Islet of Langerhans (tissue), 1 donor: Measurements from ENCODE around the gene B3GNT9.

ENCODE experiments used
- FAIRE-seq: peaks from one replicate; lab custom pipeline; 2011; peaks lifted over from hg19 to GRCh38; lab: Jason Lieb, UNC

B3GNT9 gene

GRCh38 chr16:67112591-67113399 lies 38.0 kb downstream of the B3GNT9 start:
- FAIRE-seq, result no peak

DNA sequence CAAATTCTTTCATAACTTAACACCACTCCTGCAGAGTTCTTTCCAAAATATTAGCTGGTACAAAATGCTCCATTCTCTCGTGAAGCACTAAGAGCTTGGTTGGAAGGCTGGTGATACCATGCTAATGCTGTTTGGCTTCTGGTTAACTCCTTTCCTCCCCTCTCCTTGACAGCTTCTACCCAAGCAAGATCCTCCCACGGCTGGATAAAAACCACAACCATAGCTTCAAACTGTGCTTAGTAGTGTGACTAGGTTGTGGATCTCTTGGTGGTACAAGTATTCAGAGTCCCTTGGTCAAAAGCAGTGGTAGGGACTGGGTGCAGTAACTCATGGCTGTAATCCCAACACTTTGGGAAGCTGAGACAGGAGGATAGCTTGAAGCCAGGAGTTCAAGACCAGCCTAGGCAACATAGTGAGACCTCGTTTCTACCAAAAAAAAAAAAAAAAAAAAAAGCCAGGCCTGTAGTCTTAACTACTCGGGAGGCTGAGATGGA lies 38.8 kb downstream of the B3GNT9 start:
- FAIRE-seq, result no peak

GRCh38 chr16:67109407-67110135 lies 41.2 kb downstream of the B3GNT9 start, which contains the start of gene PHAF1:
Gene PHAF1 (plus strand): TSS chr16:67109941. CDS start chr16:67110176, 235 bp downstream.
- FAIRE-seq, result no peak

- FAIRE-seq, result no peak
These were observed 41.8 kb downstream of the B3GNT9 start for GRCh38 chr16:67108931-67109406.

DNA sequence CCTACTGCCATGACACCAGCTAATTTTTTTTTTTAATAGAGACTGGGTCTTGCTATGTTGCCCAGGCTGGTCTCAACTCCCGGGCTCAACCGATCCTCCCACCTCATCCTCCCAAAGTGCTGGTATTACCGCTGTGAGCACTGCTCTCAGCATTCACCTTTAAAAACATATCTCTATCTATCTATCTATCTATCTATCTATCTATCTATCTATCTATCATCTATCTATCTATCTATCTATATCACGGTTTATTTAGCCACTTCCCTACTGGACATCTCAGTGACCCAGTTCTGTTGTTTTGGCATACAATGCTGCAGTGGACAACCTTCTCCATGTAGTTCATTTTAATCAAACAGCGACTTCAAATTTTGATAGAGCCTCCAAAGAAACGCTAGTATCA lies 42.3 kb downstream of the B3GNT9 start:
- no peak for FAIRE-seq

DNA sequence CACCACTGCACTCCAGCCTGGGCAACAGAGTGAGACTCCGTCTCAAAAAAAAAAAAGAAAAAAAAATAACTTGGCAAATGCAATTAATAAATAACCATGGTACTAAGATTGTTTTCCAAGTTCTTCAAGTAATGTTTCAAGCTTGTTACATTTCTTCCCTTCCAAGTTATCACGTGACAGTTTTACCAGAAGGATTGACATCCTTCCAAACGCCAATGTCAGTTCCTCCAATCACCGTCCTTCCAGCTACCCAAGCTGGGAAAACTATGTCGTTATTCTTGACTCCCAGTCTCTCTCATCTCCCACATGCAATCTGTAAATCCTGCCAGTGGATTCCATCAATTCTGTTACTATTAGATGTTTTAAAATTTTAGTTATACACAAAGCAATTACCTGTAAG lies 44.9 kb downstream of the B3GNT9 start:
- no peak for FAIRE-seq

DNA sequence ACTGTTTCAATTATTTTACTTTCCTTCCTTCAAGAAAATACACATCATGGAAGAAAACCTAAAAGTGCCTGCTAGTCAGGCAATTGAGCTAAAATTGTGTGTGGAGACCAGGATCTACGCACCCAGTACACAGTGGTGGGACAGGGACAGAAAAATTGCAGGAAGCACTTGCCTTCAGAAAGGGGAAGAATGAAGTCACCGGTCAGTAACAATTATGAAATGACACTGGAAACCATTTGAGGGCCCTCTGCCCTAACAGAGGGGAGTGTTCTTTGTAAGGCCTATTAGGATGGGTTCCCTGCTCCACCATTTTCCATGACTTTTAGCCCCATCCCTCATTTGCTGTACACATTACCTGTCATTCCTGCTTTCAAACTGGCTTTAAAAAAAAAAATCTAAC lies 45.6 kb downstream of the B3GNT9 start:
- FAIRE-seq, result no peak

- FAIRE-seq, result no peak
These were observed 46.0 kb downstream of the B3GNT9 start for GRCh38 chr16:67104845-67105244.

DNA sequence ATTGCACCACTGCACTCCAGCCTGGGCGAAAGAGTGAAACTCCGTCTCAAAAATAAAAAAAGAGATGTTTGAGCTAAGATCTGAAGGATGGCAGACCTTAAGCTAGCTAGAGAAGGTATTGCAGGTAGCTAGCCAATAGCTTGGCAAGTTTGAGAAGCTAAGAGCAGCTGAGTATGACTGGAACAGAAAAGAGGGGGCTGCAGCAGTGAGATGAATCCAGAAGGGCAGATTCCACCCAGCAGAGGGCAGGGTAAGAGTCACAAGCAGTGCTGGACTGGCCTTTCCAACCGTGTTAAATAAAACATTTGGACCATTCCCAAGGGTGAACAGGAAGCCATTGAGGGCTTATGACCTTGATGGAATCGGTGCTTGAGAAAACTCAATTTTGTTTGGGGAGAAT lies 46.7 kb downstream of the B3GNT9 start:
- no peak for FAIRE-seq

DNA sequence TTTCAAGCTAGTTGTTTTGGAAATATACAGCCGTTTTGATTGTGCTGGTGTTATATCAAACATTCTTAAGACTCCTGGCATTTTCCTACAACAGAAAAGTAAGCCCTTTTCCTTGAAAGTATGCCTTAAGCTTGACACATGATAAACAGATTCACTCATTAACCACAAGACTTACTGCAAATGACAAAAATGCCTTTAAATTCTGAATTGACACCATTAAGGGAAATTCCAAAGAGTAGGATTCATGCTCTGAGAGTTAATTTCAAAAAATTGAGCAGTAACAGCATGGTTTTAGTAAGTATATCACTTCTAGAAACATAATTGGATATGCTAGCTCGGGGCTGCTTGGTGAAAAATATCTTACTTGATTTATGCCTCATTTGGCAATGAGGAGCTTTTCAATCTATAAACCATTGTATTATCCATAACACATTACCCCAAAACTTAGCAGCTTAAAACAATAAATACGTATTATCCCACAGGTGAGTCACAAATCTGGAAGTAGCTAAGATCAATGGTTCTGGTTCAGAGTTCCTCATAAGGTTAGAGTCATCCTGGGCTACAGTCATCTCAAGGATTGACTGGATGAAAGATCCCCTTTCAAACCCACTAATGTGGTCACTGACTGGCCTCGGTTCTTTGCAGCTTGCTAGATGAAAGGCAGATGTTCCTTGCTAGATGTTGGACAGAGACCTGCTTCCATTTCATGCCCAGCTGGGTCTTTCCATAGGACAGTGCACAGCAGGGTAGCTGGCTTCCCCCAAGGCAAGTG lies 49.3 kb downstream of the B3GNT9 start:
- FAIRE-seq, result no peak

DNA sequence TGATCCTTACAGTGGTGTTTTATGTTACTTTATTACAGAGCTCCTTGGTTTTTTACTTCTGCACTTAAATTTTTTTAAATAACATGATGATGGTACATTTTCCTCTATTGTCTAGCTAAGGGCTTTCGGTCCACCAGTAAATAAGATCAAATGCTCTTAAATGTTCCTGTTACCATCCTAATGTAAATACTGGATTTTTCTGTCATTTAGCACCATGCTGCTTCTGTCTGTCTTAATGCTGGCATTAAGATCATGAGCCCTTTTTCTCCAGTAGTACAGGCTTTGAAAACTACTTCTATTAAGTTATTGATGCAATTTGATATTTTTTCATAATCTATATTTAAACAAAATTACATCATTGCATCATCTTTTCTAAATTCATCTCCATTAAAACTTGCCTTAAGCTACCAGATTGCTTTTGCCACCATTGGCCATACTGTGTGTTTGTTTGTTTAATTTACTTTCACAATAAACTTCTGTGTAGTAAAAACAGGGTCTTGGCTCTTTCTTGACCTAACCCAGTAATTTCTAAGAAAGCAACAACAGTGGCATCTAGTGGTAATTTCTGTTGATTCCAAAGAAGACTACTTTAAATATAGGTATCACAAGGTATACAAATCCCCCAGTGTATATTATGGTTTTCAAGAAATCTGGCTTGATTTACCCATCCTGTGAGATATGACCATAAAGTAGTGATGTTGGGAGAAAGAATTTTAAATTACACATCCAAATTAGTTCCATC lies 50.1 kb downstream of the B3GNT9 start:
- FAIRE-seq, result no peak

- FAIRE-seq, result no peak
These were observed 52.2 kb downstream of the B3GNT9 start for GRCh38 chr16:67098599-67098998.
